NCI-H1694 treated with DMSO at 0.1 percent for 48 hours (cell line): ENCODE data around the gene UVSSA.
"Not testable (repeated sequence)": the region's sequence is repeated elsewhere in the genome, so short reads cannot be mapped to it uniquely, and the experiment has no call there.

Source experiments
- DNase-seq: peaks from one replicate; lab custom pipeline; 2025; lab: John Stamatoyannopoulos, UW

Gene UVSSA

DNA sequence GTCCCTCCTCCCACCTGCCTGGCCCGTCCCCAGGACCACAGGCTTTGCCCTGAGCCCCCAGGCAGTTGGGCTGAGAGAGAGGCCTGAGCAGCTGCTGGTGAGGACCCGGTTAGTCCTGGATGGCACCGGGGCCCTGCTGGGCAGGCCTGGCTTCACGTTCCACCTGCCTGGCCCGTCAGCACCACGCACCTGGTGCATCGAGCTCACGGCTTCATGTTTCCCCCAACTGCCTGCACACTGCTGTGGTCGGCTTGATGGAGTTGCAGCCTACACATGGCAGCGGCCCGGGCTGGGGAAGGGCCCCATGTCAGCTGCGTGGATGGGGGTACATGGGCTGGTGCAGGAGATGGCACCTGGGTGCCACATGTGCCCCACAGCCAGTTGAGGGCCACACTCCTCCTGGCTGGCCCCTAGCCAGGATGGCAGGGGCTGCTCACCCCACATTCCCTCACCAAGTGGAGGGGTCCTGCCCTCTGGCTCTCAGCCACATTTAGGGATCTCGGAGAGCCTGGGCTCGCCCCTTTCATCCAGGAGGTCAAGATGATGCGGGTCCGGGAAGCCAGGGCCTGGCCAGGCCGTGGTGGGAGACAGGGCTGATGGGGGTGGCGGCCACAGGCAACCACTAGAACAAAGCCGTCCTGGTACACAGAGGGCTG, 30.7 kb downstream of the UVSSA start:
- no peak for DNase-seq

GRCh38 chr4:1378559-1379231, 31.7 kb downstream of the UVSSA start:
- no peak for DNase-seq

DNA sequence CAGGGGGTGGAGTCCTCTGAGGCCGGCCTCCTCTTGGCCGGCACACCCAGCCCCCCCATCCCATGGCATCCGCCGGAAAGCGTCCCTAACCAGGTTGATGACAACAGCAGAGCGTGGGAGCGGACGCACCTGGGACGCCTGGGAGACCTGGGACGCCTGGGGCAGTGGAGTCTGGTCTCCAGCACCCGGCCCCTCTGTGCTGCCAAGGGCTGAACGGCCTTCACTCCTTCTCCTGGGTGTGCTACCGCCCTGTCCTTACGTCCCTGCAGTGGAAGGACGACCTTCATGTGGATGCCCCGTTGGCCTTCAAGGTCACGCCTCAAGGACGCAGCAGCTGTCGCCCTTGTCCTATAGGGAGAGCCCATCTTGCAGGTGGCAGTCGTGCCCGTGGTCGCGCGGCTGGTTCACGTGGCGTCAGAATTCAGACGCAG, 32.4 kb downstream of the UVSSA start:
- no peak for DNase-seq

DNA sequence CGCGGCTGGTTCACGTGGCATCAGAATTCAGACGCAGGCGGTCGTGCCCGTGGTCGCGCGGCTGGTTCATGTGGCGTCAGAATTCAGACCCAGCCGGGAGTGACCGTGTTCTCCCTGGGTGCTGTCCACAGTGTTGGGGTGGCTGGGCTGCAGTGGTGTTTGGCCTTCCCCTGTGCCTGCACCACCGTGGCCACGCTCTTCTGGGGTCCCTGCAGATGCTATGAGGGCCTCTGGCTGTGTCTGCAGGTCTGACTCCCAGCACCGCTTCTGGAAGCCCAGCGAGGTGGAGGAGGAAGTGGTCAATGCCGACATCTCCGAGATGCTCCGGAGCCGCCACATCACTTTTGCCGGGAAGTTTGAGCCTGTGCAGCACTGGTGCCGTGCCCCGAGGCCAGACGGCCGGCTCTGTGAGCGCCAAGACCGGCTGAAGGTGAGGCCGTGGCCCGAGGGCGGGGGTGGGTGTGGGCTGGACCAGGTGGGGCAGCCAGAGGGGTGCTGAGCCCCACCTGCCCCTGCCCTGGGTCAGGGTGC, 32.9 kb downstream of the UVSSA start:
- no peak for DNase-seq

- no peak for DNase-seq
Measured at GRCh38 chr4:1380368-1381151, 33.6 kb downstream of the UVSSA start.

- DNase-seq = no peak
Measured at GRCh38 chr4:1381181-1381621, 34.2 kb downstream of the UVSSA start.

- no peak for DNase-seq
Measured at GRCh38 chr4:1381944-1382541, 35.0 kb downstream of the UVSSA start.

- DNase-seq = no peak
Measured at GRCh38 chr4:1382776-1383727, 36.0 kb downstream of the UVSSA start.

DNA sequence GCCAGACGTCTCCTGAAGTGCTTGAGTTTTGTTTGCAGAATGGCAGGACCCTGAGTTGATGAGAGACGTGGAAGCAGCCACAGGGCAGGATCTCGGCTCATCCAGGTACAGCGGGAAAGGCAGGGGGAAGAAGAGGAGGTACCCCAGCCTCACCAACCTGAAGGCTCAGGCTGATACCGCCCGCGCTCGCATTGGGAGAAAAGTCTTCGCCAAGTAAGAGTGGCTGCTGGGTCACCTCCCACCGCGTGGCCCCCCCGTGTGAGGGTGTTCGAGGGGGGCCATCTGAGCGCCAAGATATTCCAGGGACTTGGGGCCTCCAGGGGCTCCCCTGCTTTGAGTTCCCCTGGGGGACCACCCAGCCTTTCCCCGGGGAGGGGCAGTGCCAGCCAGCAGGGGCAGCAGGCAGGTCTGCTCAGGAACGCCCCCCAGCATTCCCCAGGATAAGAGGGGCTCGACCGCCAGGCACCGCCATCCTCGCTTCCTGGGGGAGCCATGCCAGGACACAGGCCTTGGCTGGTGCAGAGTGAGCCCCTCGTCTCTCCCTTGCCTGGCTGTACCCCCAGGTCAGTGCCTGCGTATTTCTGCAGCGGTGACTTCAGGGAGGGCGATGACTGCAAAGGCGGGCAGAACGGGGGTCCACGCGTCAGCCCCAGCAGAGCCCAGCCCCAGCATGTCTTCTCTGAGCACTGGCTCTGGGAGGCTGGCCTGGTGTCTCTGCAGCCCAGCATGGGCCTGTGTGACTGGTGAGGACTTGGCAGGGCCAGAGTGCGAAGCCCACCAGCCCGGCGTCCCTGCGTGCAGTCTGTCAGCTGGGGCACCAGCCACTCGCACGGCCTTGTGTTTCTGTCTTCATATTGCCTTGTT, 37.0 kb downstream of the UVSSA start:
- no peak for DNase-seq

DNA sequence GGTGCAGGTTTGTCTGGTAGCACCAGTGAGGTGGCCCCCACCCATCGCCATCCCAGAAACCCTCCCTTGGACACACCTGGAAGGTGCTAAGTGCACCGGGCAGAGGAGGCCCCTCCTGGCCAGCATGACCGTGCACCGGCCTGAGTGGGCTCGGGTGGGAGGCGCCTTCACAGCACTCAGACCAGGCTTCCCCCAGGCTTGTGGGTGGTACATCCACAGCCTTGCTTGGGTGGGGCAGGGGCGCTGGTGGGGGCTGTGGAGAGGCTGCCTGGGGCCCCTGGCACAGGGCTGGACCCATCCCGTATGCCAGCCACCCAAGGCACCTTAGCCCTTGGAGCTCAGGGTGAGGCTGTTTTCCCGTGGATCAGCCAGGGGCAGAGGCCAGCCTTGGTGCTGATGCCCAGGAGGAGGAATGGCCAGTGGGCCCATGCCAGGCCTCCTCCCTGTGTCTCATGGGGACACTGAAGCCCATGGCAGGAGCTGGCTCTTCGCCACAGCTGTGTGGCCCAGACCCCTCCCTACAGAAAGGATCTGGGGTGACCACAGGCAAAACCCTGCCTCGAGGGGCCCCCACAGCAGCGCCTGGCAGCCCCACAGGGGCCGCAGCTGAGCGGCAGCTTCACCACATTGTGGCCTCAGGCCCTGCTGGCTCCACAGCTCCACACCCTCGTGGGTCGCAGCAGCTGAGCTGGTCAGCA, 37.8 kb downstream of the UVSSA start:
- DNase-seq = no peak

GRCh38 chr4:1385373-1386340, 38.6 kb downstream of the UVSSA start:
- no peak for DNase-seq

GRCh38 chr4:1393363-1393762, 46.4 kb downstream of the UVSSA start:
- DNase-seq = not testable (repeated sequence)

- no peak for DNase-seq
Measured at GRCh38 chr4:1393866-1394265, 46.9 kb downstream of the UVSSA start.

DNA sequence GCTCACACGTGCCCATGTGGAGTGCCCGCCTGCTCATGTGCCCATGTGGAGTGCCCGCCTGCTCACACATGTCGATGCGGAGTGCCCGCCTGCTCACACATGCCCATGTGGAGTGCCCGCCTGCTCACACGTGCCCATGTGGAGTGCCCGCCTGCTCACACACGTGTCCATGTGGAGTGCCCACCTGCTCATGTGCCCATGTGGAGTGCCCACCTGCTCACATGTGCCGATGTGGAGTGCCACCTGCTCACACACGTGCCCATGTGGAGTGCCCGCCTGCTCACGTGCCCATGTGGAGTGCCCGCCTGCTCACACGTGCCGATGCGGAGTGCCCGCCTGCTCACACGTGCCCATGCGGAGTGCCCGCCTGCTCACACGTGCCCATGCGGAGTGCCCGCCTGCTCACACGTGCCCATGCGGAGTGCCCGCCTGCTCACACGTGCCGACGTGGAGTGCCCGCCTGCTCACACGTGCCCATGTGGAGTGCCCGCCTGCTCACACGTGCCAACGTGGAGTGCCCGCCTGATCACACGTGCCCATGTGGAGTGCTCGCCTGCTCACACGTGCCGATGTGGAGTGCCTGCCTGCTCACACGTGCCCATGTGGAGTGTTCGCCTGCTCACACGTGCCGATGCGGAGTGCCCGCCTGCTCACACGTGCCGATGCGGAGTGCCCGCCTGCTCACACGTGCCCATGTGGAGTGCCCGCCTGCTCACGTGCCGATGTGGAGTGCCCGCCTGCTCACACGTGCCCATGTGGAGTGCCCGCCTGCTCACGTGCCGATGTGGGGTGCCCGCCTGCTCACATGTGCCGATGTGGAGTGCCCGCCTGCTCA, 47.8 kb downstream of the UVSSA start:
- DNase-seq = not testable (repeated sequence)

DNA sequence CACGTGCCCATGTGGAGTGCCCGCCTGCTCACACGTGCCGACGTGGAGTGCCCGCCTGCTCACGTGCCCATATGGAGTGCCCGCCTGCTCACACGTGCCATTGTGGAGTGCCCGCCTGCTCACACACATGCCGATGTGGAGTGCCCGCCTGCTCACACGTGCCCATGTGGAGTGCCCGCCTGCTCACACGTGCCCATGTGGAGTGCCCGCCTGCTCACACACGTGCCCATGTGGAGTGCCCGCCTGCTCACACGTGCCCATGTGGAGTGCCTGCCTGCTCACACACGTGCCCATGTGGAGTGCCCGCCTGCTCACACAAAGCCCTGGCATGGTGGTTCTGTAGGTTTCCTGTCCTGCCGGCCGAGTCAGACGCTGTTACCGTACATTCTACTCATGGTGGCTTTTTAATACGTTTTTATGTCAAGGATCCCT, 48.4 kb downstream of the UVSSA start:
- DNase-seq = not testable (repeated sequence)

DNA sequence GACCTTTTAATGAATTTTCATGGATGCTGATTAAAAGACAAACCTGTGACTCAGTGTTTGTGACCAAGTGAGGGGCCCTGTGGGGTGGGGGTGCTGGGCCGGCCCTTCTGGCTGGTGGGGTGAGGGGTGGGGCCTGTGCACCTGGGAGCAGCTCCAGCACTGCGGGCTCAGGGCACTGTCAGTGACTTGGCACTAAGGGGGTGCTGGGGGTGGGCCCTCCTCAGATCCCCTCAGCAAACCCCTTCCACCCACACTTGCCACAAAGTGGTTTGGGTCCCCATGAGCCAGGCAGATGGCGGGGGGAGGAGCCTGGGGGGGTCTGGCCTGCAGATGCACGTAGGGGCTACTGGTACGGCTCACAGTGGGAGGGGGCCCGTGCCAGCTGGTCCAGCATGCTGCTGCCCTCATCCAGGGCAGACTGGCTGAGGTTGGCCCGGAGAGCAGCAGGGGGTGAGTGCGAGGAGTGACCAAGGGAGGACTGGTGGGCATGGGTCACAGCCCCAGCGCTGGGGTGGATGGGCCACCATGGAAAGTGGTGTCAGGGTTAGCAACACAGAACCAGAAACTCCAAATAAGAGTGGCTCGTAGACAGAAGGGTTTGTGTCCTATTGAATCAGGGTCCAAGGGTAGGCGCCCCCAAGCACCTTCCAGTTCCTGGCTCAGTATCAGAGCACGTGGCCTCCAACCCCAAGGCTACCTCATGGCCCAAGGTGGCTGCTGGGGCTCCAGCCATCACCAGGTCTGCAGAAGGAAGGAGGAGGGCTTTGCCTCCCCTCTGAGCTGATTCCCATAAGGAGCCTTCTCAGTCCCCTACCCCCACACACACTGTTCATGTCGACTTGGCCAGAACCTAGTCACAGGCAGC, 49.2 kb downstream of the UVSSA start:
- no peak for DNase-seq
